Neural crest cell (in vitro differentiated cells): ENCODE measurements around the gene TNRC18. TPM values are rescaled to one million over a fixed set of nuclear protein-coding genes. Genes with fewer than 3 reads are reported as not detected.
"Not testable (repeated sequence)": the region's sequence is repeated elsewhere in the genome, so short reads cannot be mapped to it uniquely, and the experiment has no call there.

Experiments used
- DNase-seq: peaks from one replicate; pipeline ENCODE4 v3.0.0; 2021; ENCODE audit warnings: low read depth, mixed read lengths, low spot score
- H3K27ac Mint-ChIP-seq: one replicate; pipeline ENCODE4 v1.8.0; 2021; ENCODE audit warnings: mild to moderate bottlenecking, mixed read lengths; ENCODE audit not compliant: unreplicated experiment
- H3K27me3 Mint-ChIP-seq: 2 replicates; pipeline ENCODE4 v1.8.0; 2021; ENCODE audit warnings: low read depth, mild to moderate bottlenecking, mixed read lengths
- H3K36me3 Mint-ChIP-seq: 2 replicates; pipeline ENCODE4 v1.8.0; 2021; ENCODE audit warnings: low read depth, mild to moderate bottlenecking, mixed read lengths
- H3K4me1 Mint-ChIP-seq: 2 replicates; pipeline ENCODE4 v1.8.0; 2021; ENCODE audit warnings: mixed read lengths
- H3K4me3 Mint-ChIP-seq: one replicate; pipeline ENCODE4 v1.8.0; 2021; ENCODE audit warnings: mild to moderate bottlenecking, mixed read lengths
- H3K9me3 Mint-ChIP-seq: 2 replicates; pipeline ENCODE4 v1.8.0; 2021; ENCODE audit warnings: mixed read lengths
- CTCF ChIP-seq: fragments of 200-600 bp; sonication (generic); conservative IDR thresholded peaks from 2 replicates; pipeline ENCODE4 v1.5.0; 2021; ENCODE audit warnings: antibody characterized with exemption, mild to moderate bottlenecking
- total RNA-seq: library from RNA; stranded (reverse); gene quantifications from 2 replicates; pipeline ENCODE4 v1.2.1, GENCODE V29; 2021

TNRC18 gene
- total RNA-seq, 1 donor from 2014 or later = 69.8 TPM

DNA sequence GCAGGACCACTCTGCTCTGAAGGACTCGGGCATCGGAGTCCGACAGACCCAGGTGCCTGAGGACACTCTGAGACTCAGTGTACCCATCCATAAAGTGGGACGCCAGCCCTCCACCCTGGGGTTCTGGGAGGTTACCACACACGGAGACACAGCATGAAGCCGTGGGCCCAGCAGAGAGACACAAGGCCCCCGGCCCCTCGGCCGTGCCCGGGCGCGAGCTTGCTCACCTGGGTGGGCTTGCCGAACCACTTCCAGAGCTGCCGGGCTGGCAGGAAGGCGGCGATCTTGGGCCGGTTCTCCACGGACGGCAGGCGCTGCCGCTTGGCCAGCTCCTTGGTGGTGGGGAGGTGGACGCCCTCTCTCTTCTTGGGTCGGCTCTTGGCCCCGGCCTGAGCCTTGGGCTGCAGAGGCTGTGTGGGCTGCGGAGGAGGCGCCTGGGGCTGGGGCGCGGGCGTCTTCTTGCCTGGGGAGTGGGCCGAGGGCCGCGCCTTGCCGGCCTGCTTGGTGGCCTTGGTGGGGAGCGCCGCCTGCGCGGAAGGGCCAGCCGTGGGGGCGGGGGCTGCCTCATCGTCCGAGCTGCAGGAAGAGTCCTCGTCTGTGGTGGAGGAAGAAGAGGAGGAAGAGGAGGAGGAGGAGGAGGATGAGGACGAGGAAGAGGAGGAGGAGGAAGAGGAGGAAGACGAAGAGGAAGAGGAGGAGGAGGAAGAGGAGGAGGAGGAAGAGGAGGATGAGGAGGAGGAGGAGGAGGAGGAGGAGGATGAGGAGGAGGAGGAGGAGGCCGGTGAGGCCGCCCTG, 111.2 kb downstream of the TNRC18 start:
- H3K4me1 Mint-ChIP-seq, H3K27ac Mint-ChIP-seq, H3K27me3 Mint-ChIP-seq, H3K9me3 Mint-ChIP-seq, H3K4me3 Mint-ChIP-seq, DNase-seq: not testable (repeated sequence)
- H3K36me3 Mint-ChIP-seq = peaks cover 12% of the 10 kb centered on the region

DNA sequence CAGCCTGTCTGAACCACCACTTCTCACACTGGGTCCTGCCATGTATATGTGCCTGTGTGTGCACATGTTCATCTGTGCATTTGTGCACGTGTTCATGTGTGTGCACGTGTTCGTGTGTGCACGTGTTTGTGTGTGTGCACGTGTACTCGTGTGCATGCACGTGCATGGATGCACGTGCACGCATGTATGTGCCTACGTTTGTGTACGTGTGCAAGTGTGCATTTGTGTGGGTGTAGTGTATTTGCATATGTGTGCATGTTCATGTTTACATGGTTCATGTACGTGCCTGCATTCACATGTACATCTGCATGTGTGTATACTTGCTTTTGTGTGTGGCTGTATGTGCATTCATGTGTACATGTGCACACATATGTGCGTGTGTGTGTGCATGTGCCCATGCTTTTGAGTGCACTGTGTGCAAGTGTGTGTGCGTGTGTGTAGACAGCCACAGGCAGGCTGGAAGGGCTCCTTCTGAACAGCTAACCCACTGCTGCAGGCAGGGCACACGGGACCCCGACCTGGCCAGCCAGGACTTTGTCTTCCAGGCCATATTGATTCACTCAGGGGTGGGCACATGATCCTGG, 112.7 kb downstream of the TNRC18 start:
- no peaks in the 10 kb centered on the region for H3K27me3 Mint-ChIP-seq
- no peak for TF ChIP-seq CTCF
- H3K9me3 Mint-ChIP-seq = no peaks in the 10 kb centered on the region
- no peak for DNase-seq
- H3K4me3 Mint-ChIP-seq = no peak overlapping the region
- H3K4me1 Mint-ChIP-seq = no peaks in the 10 kb centered on the region
- H3K27ac Mint-ChIP-seq = peak overlapping the region; percentile 88
- H3K36me3 Mint-ChIP-seq = peaks cover 9% of the 10 kb centered on the region

GRCh38 chr7:5309146-5309545, 114.5 kb downstream of the TNRC18 start:
- Mint-ChIP-seq H3K9me3 (no peaks in the 10 kb centered on the region), H3K4me3 (no peak overlapping the region), H3K27ac (no peak overlapping the region), H3K27me3 (no peaks in the 10 kb centered on the region), H3K4me1 (no peaks in the 10 kb centered on the region), H3K36me3 (peaks cover 9% of the 10 kb centered on the region)
- no peak for TF ChIP-seq CTCF
- DNase-seq = no peak

DNA sequence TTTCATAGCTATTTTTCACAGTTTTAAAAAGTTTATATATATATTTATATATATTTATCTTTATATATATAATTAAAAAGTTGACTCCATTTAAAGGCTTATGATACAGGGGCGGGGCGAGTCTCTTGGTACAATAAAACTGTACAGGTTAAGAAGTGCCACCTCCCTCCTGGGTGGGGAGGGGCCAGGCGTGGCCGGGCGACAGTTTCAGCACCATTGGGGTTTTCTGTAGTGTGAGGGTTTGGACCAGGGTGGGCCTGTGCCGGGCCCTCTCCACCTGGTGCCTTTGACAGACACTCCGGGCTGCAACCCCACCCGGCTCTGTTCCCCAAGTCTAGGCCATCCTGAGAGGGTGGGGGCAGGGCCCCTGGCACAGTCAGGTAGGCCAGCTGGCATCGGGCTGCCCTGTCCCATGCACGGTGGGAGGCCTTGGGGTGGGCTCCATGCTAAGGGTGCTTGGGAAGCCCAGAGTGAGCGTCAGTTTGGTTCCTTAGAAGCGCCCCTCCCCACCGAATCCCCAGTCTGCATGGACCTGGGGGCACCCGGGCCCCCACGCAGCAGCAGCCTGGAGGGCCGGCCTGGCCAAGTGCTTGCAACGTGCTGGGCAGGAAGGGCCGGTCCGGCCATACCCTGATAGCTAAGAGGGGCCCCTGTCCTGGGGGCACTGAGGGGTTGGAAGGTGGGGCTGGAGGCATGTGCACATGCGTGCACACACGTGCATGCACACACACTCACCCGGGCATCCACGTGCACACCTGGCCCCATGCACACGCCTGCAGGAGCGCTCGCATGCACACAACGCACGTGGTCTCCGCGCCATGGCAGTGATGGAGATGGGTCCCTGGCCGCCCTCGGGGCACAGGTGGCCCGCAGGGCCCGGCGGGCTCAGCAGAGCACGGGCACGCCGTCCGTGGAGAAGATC, 116.2 kb downstream of the TNRC18 start:
- H3K36me3 Mint-ChIP-seq, H3K9me3 Mint-ChIP-seq, H3K27me3 Mint-ChIP-seq, H3K4me3 Mint-ChIP-seq, H3K27ac Mint-ChIP-seq, DNase-seq, H3K4me1 Mint-ChIP-seq: not testable (repeated sequence)

DNA sequence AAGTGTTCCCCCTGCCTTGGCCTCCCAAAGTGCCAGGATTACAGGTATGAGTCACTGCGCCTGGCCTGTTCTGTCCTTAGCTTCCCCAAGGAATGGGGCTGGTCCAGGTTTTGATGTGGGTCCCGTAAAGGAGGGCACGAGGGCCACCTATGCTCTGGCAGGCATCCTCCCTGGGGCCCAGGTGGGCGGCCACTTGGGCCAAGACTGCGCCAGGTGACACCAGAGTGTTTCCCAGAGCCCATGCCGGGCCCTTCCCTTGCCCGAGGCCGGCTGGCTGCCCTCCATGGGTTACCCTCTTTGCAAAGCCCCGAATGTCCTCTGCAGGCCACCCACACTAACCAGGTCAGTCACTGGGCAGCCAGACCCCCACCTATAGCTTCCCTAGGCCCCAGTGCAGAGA, 118.6 kb downstream of the TNRC18 start:
- not testable (repeated sequence) for H3K27ac Mint-ChIP-seq, H3K27me3 Mint-ChIP-seq, H3K9me3 Mint-ChIP-seq, H3K4me3 Mint-ChIP-seq, H3K36me3 Mint-ChIP-seq, H3K4me1 Mint-ChIP-seq, DNase-seq

- H3K27ac Mint-ChIP-seq = no peak overlapping the region
- no peak for TF ChIP-seq CTCF
- no peaks in the 10 kb centered on the region for H3K4me1 Mint-ChIP-seq
- H3K9me3 Mint-ChIP-seq = no peaks in the 10 kb centered on the region
- H3K4me3 Mint-ChIP-seq = no peak overlapping the region
- no peak for DNase-seq
- H3K27me3 Mint-ChIP-seq = no peaks in the 10 kb centered on the region
- H3K36me3 Mint-ChIP-seq = peaks cover 3% of the 10 kb centered on the region
Measured at GRCh38 chr7:5303591-5304505, 119.8 kb downstream of the TNRC18 start.
